SJSA1 (cell line): ENCODE data around the gene TMX1. TPM values are rescaled to one million over a fixed set of nuclear protein-coding genes. Genes with fewer than 3 reads are reported as not detected.
A peak's percentile ranks its signal among the peaks of the same experiment; 100 is the strongest.
"Not testable (repeated sequence)": the region's sequence is repeated elsewhere in the genome, so short reads cannot be mapped to it uniquely, and the experiment has no call there.

Experiments used
- DNase-seq, 2 experiments: peaks; one replicate each; pipeline ENCODE4 v3.0.0-alpha.2; 2015 to 2020; ENCODE audit warnings: low spot score in 2 of 2, low read depth in 1 of 2
- H3K27ac ChIP-seq: fragments of 250-450 bp; sonication (Bioruptor Pico); 2 replicates; pipeline ENCODE4 v1.5.1; 2020; ENCODE audit warnings: mild to moderate bottlenecking, moderate library complexity
- H3K27me3 ChIP-seq: fragments of 250-450 bp; sonication (Bioruptor Pico); replicated peaks from 2 replicates; pipeline ENCODE4 v1.5.1; 2020; ENCODE audit warnings: mild to moderate bottlenecking, moderate library complexity
- H3K36me3 ChIP-seq: fragments of 250-450 bp; sonication (Bioruptor Pico); 2 replicates; pipeline ENCODE4 v1.5.1; 2020; ENCODE audit warnings: mild to moderate bottlenecking
- H3K4me1 ChIP-seq: fragments of 250-450 bp; sonication (Bioruptor Pico); replicated peaks from 2 replicates; pipeline ENCODE4 v1.6.1; 2021; ENCODE audit warnings: mild to moderate bottlenecking
- H3K4me3 ChIP-seq: fragments of 250-450 bp; sonication (Bioruptor Pico); 2 replicates; pipeline ENCODE4 v1.5.1; 2020; ENCODE audit warnings: mild to moderate bottlenecking
- H3K9me3 ChIP-seq: fragments of 250-450 bp; sonication (Bioruptor Pico); replicated peaks from 2 replicates; pipeline ENCODE4 v1.5.1; 2020; ENCODE audit warnings: mild to moderate bottlenecking
- total RNA-seq: library from RNA; depleted of rRNA; stranded (reverse); fragments of >200 nt; shearing (Covaris generic); gene quantifications from 2 replicates; pipeline ENCODE4 v1.2.3, GENCODE V29; 2014

Gene TMX1
- total RNA-seq, 1 experiment from 2014 or later: 87.6 TPM

DNA sequence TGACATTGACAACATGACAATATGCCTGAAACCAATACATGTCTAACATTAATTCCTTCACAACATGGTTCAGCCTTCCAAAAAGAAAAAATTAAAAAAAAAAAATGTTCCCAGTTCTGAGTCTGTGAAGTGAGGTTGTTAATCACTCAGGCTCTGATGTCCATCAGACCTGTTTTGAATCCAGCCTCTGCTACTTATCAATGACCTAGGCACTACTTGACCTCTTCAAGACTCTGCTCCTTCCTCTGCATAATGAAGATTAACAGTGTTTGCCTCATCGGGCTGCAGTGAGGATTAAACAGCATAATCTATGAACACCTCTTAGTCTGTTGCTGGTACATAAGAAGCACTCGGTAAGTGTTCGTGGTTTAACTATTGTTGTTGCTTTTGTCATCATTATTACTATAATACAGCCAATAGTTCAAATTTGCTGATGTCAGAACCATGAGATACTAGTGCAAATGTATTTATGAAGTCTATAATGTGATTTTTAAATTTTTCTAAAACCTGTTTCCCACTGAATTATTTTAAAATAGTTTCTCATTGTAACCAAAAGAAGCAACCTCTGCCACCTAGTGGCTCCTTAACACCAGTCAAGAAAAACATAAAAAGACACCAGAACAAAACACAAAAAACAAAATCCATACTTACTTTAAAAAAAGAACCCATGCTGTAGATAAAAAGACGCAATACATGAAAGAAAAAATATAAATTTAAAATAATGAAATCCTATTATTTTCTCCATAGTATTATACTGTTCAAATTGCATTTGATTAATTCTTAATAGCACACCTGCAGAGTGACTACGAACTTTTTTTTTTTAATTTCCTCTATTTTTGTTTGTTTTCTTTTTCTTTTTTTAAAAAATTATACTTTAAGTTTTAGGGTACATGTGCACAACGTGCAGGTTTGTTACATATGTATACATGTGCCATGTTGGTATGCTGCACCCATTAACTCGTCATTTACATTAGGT, 20.3 kb upstream of the TMX1 start:
- Histone ChIP-seq H3K36me3 (no peaks in the 10 kb centered on the region), H3K27ac (no peak overlapping the region), H3K9me3 (no peaks in the 10 kb centered on the region), H3K27me3 (no peaks in the 10 kb centered on the region), H3K4me1 (no peaks in the 10 kb centered on the region), H3K4me3 (no peak overlapping the region)
- no peak for DNase-seq

DNA sequence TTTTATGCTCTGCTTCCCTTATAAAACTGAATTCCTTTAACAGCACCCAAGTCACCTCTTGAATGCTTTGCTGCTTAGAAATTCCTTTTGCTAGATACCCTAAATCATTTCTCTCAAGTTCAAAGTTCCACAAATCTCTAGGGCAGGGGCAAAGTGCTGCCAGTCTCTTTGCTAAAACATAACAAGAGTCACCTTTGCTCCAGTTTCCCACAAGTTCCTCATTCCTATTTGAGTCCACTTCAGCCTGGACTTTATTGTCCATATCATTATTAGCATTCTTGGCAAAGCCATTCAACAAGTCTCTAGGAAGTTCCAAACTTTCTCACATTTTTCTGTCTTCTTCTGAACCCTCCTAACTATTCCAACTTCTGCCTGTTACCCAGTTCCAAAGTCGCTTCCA, 16.6 kb upstream of the TMX1 start:
- not testable (repeated sequence) for H3K4me1 ChIP-seq, H3K27me3 ChIP-seq, H3K27ac ChIP-seq, H3K36me3 ChIP-seq, DNase-seq, H3K9me3 ChIP-seq, H3K4me3 ChIP-seq

DNA sequence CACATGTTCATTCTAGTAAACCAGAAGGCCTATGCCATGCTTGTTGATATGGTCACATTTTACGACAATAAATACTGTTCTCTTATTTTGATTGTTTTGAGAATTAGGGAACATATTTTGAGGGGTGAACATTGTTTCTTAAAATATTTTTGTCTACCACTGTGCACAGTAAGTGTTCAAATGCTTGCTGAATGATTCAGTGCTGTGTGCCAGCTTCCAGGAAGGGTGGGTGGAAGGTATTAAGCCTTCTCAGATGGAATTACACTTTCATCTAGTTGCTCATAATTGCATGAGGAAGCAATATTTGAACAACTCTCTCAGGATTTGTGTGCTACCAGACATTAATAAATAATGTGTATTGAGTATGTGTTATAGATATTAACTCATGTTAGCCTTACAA, 15.5 kb upstream of the TMX1 start:
- no peak overlapping the region for H3K4me3 ChIP-seq
- DNase-seq: no peak
- H3K27me3 ChIP-seq: no peaks in the 10 kb centered on the region
- H3K36me3 ChIP-seq: no peaks in the 10 kb centered on the region
- no peaks in the 10 kb centered on the region for H3K9me3 ChIP-seq
- H3K4me1 ChIP-seq: no peaks in the 10 kb centered on the region
- H3K27ac ChIP-seq: no peak overlapping the region

DNA sequence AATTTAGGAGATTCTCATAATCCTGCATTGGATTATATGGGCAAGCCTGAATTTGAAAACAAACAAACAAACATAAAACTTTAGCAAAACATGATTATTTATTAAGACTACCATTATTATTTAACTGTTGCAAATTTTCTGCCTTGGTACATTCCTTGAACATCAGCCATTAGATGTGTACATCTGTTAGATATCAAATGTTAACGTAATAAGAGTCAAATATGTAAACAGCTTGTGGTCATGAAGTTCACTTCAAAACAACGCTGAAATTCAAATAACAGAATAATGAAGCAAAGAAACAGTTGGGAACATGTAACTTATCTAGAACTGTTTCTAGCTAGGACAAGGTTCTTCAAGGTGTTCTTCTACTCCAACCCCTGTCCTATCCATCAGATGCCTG, 14.3 kb upstream of the TMX1 start:
- DNase-seq: no peak

DNA sequence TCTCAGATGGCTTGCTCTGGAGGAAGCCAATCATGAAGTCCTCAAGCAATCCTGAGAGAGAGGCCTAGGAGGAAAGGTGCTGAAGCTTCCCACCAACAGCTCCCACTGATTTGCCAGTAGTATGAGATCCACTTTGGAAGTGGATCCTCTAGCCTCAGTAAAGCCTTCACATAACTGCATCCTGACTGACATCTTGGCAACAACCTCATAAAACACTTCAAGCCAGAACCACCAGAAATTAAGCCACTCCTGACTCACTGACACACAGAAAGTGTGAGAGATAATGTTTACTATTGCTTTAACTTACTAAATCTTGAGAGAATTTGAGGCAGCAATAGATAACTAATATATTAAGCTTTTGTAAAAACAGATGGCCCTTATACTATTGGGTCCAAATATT, 11.7 kb upstream of the TMX1 start:
- H3K27me3 ChIP-seq: no peaks in the 10 kb centered on the region
- no peaks in the 10 kb centered on the region for H3K4me1 ChIP-seq
- H3K27ac ChIP-seq: no peak overlapping the region
- no peaks in the 10 kb centered on the region for H3K36me3 ChIP-seq
- no peaks in the 10 kb centered on the region for H3K9me3 ChIP-seq
- H3K4me3 ChIP-seq: no peak overlapping the region
- DNase-seq: no peak

More for the DNA sequence above, 14.3 kb upstream of the TMX1 start:
- Histone ChIP-seq H3K27me3 (no peaks in the 10 kb centered on the region), H3K9me3 (no peaks in the 10 kb centered on the region), H3K4me3 (no peak overlapping the region), H3K27ac (no peak overlapping the region), H3K36me3 (no peaks in the 10 kb centered on the region), H3K4me1 (no peaks in the 10 kb centered on the region)

DNA sequence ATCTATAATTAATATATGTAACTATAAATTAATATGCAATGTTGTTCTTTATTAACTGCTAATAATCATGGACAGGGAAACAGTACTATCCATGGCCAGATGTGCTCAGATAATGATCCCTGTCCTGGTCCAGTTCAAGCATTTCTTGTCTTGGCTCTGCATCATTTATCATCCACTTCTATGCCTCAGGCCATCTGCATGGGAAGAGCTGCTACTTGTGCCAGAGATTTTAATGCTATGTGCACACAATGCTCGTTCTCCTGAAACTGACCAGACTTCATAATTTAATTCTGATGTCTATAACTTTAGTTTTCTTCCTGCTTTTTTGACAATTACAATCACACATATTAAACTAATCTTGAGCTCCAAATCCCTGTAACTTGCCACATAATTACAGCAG, 11.2 kb upstream of the TMX1 start:
- Histone ChIP-seq H3K36me3 (no peaks in the 10 kb centered on the region), H3K9me3 (no peaks in the 10 kb centered on the region), H3K27ac (no peak overlapping the region), H3K27me3 (no peaks in the 10 kb centered on the region), H3K4me1 (no peaks in the 10 kb centered on the region), H3K4me3 (no peak overlapping the region)
- no peak for DNase-seq

DNA sequence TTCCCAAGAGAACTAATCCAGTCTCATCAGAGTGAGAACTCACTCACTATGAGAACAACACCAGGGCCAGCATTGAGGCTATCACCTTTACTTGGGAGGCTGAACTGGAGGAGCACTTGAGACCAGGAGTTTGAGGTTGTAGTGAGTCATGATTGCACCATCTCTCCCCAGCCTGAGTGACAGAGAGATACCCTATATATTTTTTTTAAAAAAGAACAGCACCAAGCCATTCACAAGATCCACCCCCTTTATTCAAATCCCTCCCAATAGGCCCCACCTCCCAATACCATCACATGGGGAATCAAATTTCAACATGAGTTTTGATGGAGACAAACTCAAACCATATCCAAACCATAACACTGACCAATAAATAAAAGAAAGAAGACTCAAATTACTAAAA, 3.7 kb upstream of the TMX1 start:
- Histone ChIP-seq H3K9me3 (no peaks in the 10 kb centered on the region), H3K4me1 (peaks cover 4% of the 10 kb centered on the region; the same call in 1 of the 2 replicates), H3K27ac (no peak overlapping the region), H3K27me3 (no peaks in the 10 kb centered on the region), H3K36me3 (peaks cover 5% of the 10 kb centered on the region), H3K4me3 (no peak overlapping the region)
- DNase-seq: no peak

DNA sequence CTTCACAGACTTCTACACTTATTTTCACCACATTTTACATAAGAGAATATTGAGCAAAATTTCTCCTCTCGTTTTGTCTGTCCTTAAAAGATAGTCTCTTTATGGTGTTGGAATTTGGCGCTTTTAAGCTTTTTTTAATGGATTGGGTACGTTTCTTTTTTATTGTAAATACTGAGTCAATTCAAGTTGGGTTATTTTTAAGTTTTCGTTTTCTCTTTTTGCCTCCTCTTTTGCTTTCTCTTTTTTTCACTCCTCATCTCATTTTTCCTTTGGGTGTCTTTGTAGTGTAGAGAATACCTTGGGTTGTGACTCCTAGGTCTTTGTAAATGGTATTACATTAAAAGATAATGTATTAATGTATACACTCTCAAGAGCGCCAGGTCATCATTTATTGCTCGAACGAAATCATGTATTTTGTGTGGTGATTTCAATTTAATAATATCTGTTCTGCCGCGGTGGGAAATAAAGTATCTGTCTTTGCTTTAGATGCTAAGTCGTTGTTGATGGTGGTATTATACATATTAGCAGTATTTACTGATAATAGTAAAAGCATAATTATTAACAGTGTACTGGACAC, 845 bp downstream of the TMX1 start:
- H3K27me3 ChIP-seq: no peaks in the 10 kb centered on the region
- H3K4me1 ChIP-seq: peaks cover 4% of the 10 kb centered on the region; the same call in 1 of the 2 replicates
- peak overlapping the region; percentile 68; the same call in 1 of the 2 replicates for H3K27ac ChIP-seq
- no peaks in the 10 kb centered on the region for H3K9me3 ChIP-seq
- peaks cover 24% of the 10 kb centered on the region for H3K36me3 ChIP-seq
- peak overlapping the region; percentile 84 for H3K4me3 ChIP-seq
- no peak for DNase-seq

DNA sequence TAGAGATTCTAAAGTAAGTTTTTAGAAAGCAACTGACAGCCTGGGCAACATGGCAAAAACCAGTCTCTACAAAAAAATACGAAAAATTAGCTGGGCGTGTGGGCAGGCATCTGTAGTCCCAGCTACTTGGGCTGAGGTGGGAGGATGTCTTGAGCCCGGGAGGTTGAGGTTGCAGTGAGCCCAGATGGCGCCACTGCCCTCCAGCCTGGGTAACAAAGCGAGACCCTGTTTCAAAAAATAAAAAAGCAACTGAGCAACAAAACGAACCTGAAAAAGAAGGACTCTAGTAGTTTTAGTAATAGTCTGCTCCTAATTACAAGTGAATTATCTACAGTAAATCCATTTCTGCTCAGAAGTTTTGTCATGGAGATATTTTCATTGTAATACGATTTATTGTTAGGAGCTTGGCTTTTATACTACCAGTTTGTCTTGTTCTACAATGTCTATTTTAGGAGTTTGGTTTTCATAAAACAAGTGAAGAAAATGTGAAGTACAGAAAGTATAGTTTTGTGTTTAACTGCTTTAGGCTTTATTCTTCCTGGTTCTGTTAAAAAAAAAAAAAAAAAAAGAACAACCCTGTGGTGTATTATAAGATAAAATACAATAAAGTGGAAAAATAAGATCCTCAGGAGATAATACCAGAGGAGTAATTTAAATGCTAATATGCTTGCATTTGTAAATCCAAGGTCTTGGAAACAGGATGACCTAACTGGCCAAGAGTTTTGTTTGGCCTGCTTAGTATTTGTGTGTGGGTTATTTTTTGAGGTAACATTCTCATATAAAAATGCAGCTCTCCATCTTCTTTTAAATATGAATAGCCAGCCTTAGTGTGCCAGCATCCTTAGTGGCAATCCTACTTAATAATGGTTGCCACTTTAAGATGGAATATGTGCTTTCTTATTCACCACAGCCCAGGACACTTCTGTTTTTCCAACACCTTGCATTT, 2.8 kb downstream of the TMX1 start:
- Histone ChIP-seq H3K36me3 (peaks cover 38% of the 10 kb centered on the region), H3K4me1 (peaks cover 4% of the 10 kb centered on the region; the same call in 1 of the 2 replicates), H3K9me3 (no peaks in the 10 kb centered on the region), H3K4me3 (no peak overlapping the region), H3K27ac (no peak overlapping the region), H3K27me3 (no peaks in the 10 kb centered on the region)
- DNase-seq: no peak

DNA sequence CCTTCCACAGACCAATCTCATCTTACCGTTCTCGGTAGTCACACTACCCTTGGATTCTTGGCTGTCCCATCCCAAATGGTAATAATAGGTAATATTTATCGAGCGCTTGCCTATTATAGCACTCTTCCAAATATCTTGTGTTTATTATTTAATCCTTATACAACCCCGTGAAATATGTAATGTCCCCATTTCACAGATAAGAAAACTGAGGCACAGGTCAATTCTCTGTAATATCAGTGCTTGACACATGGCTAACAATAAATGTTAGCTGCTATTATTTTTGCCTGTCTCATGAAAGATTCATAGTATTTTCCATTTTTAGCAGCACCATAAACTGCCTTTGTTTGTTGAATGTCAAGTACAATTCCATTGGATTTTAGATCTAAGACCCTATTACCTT, 4.5 kb downstream of the TMX1 start:
- Histone ChIP-seq H3K27me3 (no peaks in the 10 kb centered on the region), H3K4me1 (peaks cover 1% of the 10 kb centered on the region; the same call in 1 of the 2 replicates), H3K9me3 (no peaks in the 10 kb centered on the region), H3K36me3 (peaks cover 54% of the 10 kb centered on the region), H3K4me3 (no peak overlapping the region), H3K27ac (no peak overlapping the region)
- no peak for DNase-seq

DNA sequence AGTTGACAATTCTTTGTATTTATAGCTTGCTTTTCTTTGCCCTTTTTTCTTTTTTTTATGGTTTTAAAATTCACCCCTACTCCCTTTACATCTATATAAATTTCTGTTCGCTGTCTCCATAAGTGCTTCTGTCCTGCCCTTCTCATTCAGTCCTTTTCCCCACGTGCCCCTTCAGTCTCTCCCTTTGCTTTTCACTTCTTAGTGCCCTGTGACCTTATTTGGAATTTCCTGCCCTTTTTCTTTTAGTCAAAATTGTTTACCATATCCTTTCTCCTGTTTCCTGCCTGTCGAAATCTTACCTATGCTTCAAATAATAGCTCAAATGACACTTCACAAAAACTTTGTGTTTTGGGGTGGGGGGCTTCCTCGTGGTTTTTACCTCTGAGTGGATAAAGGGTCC, 6.0 kb downstream of the TMX1 start:
- no peaks in the 10 kb centered on the region for H3K27me3 ChIP-seq
- no peaks in the 10 kb centered on the region for H3K4me1 ChIP-seq
- H3K27ac ChIP-seq: no peak overlapping the region
- no peak overlapping the region for H3K4me3 ChIP-seq
- no peak for DNase-seq
- H3K36me3 ChIP-seq: peaks cover 63% of the 10 kb centered on the region
- H3K9me3 ChIP-seq: no peaks in the 10 kb centered on the region

DNA sequence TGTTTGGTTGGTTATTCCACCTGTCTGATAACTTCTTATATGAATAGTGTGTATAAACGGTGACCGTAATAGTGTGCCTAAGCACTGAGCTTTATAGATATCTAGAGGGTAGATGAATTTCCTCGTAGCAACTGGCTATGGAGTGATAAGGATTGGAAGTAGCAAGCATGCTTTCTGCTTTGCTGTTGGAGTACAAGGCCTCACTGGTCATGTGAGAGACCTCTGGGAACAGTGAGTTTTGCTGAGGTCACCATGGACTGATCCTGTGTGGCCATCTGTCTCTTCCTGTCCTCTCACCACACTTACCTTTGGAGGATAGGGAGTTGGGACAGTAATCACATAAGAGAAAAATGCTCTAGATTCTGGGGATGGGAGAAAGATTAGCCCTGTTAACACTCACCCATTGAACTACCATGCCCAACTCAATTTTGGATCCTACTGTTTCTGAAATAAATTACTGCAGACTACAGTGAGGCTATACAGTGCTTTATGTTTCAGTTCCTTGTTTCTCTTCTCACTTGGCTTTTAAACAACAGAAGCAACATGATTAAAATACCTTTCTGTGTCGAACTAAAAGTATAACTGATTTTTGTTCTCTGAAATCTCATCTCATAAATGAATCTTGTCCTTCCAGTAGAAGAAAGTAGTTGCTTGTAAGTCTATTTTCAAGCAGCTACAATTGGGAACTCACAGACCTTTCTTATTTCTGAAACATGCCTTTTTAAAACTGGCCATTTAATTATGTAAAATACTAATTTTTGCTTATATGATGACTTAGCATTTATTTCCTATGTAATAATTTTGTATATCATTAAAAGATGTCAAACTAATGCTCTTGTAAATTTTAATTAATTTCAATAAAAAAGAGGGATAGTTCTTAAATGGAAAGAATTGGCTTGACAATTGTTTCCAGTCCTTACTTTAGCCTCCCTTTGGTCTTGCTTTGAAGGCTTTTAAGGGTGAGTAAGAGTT, 8.3 kb downstream of the TMX1 start:
- DNase-seq: no peak
- no peak overlapping the region for H3K4me3 ChIP-seq
- no peak overlapping the region for H3K27ac ChIP-seq
- no peaks in the 10 kb centered on the region for H3K27me3 ChIP-seq
- H3K9me3 ChIP-seq: no peaks in the 10 kb centered on the region
- no peaks in the 10 kb centered on the region for H3K4me1 ChIP-seq
- H3K36me3 ChIP-seq: peaks cover 82% of the 10 kb centered on the region

DNA sequence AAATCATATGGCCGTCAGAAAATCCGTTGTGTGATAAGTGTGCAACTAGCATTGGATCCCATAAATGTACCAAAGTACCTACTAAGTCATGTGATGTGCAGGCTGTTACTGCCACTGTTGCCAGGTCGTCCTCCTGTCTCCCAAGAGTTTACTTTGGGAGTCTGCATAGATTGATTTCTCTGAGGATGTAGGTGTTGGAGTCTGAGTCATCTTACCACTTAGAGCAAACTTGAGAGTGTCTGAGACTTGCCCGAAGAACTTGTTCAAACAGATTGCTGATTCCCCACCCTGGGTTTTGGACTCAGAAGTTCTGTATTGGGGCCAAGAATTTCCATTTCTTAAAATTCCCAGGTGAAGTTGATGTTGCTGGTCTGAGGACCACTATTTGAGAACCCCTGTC, 11.4 kb downstream of the TMX1 start:
- Histone ChIP-seq H3K9me3 (no peaks in the 10 kb centered on the region), H3K27me3 (no peaks in the 10 kb centered on the region), H3K36me3 (peaks cover 68% of the 10 kb centered on the region), H3K27ac (no peak overlapping the region), H3K4me1 (no peaks in the 10 kb centered on the region), H3K4me3 (no peak overlapping the region)
- no peak for DNase-seq
